Mesodermal cell (in vitro differentiated cells): ENCODE measurements around the gene KLRC4. TPM values are rescaled to one million over a fixed set of nuclear protein-coding genes. Genes with fewer than 3 reads are reported as not detected.
"Not testable (repeated sequence)": the region's sequence is repeated elsewhere in the genome, so short reads cannot be mapped to it uniquely, and the experiment has no call there.

Source experiments
- H3K27ac ChIP-seq: 2 replicates; pipeline ENCODE4 v1.7.0; 2013; ENCODE audit warnings: mild to moderate bottlenecking, low read depth, low read length, moderate library complexity; ENCODE audit not compliant: severe bottlenecking
- H3K36me3 ChIP-seq: 2 replicates; pipeline ENCODE4 v1.7.1; 2013; ENCODE audit warnings: mild to moderate bottlenecking, low read length, moderate library complexity; ENCODE audit not compliant: control insufficient read depth, insufficient read depth
- H3K4me1 ChIP-seq: one replicate; pipeline ENCODE4 v1.7.1; 2013; ENCODE audit warnings: mild to moderate bottlenecking, low read length; ENCODE audit not compliant: insufficient read depth, control insufficient read depth, poor library complexity, severe bottlenecking
- H3K4me3 ChIP-seq: 2 replicates; pipeline ENCODE4 v1.7.0; 2013; ENCODE audit warnings: low read length, control low read depth, mild to moderate bottlenecking; ENCODE audit not compliant: insufficient read depth, poor library complexity, severe bottlenecking; ENCODE audit errors: extremely low read depth
- H3K9me3 ChIP-seq: 2 replicates; pipeline ENCODE4 v1.7.1; 2013; ENCODE audit warnings: mild to moderate bottlenecking, low read length, moderate library complexity; ENCODE audit not compliant: control insufficient read depth
- WGBS, 2 experiments: methylation state at CpG; one replicate each; pipeline ENCODE4 v1.1.5; 2013; ENCODE audit warnings: missing lambda C conversion rate in 2 of 2; ENCODE audit not compliant: insufficient coverage in 2 of 2; 5-methylcytosine and 5-hydroxymethylcytosine counted together
- polyA plus RNA-seq, 2 experiments: library from polyadenylated mRNA; stranded (reverse); fragments of 50-300 nt; gene quantifications; one replicate each; pipeline ENCODE4 v1.2.3, GENCODE V29; 2013

KLRC4 gene
- 0.85 TPM for polyA plus RNA-seq (2013, experiment 1 of 2)
- polyA plus RNA-seq (2013, experiment 2 of 2) = not detected

- Histone ChIP-seq H3K4me1 (no peaks in the 10 kb centered on the region), H3K4me3 (no peak within 1 kb of the TSS), H3K27ac (no peak within 1 kb of the TSS), H3K36me3 (peaks cover 3% of the 10 kb centered on the region), H3K9me3 (peaks cover 4% of the 10 kb centered on the region)
- no CpG with 5 or more reads among the region's 1 CpG for WGBS, 2 experiments
Measured at GRCh38 chr12:10409392-10409791, at the start of gene KLRC4. TSS of gene KLRC4 (minus strand) at chr12:10409757. CDS start at chr12:10409575, 182 bp downstream.

- no peak overlapping the region for H3K4me3 ChIP-seq
- WGBS, 2 experiments = 73 to 85% methylated on average over 3 of the region's 3 CpGs
- H3K36me3 ChIP-seq = no peaks in the 10 kb centered on the region
- H3K9me3 ChIP-seq = peaks cover 17% of the 10 kb centered on the region
- no peak overlapping the region for H3K27ac ChIP-seq
- no peaks in the 10 kb centered on the region for H3K4me1 ChIP-seq
Measured at GRCh38 chr12:10457760-10458159, 48.2 kb upstream of the KLRC4 start.

GRCh38 chr12:10456856-10457255 is 47.3 kb upstream of the KLRC4 start:
- no peak overlapping the region for H3K4me3 ChIP-seq
- no peak overlapping the region for H3K27ac ChIP-seq
- no peaks in the 10 kb centered on the region for H3K4me1 ChIP-seq
- WGBS, 2 experiments = no CpG with 5 or more reads among the region's 2 CpGs
- H3K36me3 ChIP-seq = no peaks in the 10 kb centered on the region
- H3K9me3 ChIP-seq = peaks cover 17% of the 10 kb centered on the region

- no peak overlapping the region for H3K4me3 ChIP-seq
- H3K27ac ChIP-seq = no peak overlapping the region
- H3K36me3 ChIP-seq = no peaks in the 10 kb centered on the region
- H3K9me3 ChIP-seq = peaks cover 17% of the 10 kb centered on the region
- WGBS, 2 experiments = no CpG with 5 or more reads among the region's 1 CpG
- no peaks in the 10 kb centered on the region for H3K4me1 ChIP-seq
Measured at GRCh38 chr12:10455766-10456165, 46.2 kb upstream of the KLRC4 start.

GRCh38 chr12:10454531-10454930 is 45.0 kb upstream of the KLRC4 start:
- Histone ChIP-seq H3K4me1 (no peaks in the 10 kb centered on the region), H3K36me3 (no peaks in the 10 kb centered on the region), H3K9me3 (peaks cover 17% of the 10 kb centered on the region), H3K4me3 (no peak overlapping the region), H3K27ac (no peak overlapping the region)
- 92 to 100% methylated on average over 1 of the region's 1 CpG for WGBS, 2 experiments

- H3K9me3 ChIP-seq = peaks cover 17% of the 10 kb centered on the region
- H3K36me3 ChIP-seq = no peaks in the 10 kb centered on the region
- no CpG with 5 or more reads among the region's 2 CpGs for WGBS, 2 experiments
- no peaks in the 10 kb centered on the region for H3K4me1 ChIP-seq
- no peak within 1 kb of the TSS for H3K4me3 ChIP-seq
- H3K27ac ChIP-seq = no peak within 1 kb of the TSS
Measured at GRCh38 chr12:10453156-10453555, 43.6 kb upstream of the KLRC4 start, which contains the start of gene KLRC1. TSS of gene KLRC1 (minus strand) at chr12:10453377. CDS start at chr12:10451156, 2,221 bp downstream.

GRCh38 chr12:10448236-10448635 is 38.7 kb upstream of the KLRC4 start:
- 83% methylated on average over 1 of the region's 4 CpGs; no CpG with 5 or more reads in 1 of the 2 experiments for WGBS, 2 experiments

GRCh38 chr12:10446052-10446451 is 36.5 kb upstream of the KLRC4 start:
- WGBS, 2 experiments = 86% methylated on average over 2 of the region's 5 CpGs; no CpG with 5 or more reads in 1 of the 2 experiments
- not testable (repeated sequence) for H3K36me3 ChIP-seq

More at GRCh38 chr12:10448236-10448635, 38.7 kb upstream of the KLRC4 start:
- H3K4me3 ChIP-seq = no peak overlapping the region
- no peaks in the 10 kb centered on the region for H3K36me3 ChIP-seq
- H3K27ac ChIP-seq = no peak overlapping the region
- H3K9me3 ChIP-seq = no peaks in the 10 kb centered on the region
- H3K4me1 ChIP-seq = no peaks in the 10 kb centered on the region

GRCh38 chr12:10441144-10441543 is 31.6 kb upstream of the KLRC4 start:
- H3K4me1 ChIP-seq, H3K4me3 ChIP-seq, H3K27ac ChIP-seq, H3K36me3 ChIP-seq, H3K9me3 ChIP-seq: not testable (repeated sequence)
- 91 to 96% methylated on average over 7 of the region's 8 CpGs for WGBS, 2 experiments

More at GRCh38 chr12:10446052-10446451, 36.5 kb upstream of the KLRC4 start:
- H3K9me3 ChIP-seq, H3K4me3 ChIP-seq, H3K4me1 ChIP-seq, H3K27ac ChIP-seq: not testable (repeated sequence)

- H3K4me3 ChIP-seq, H3K4me1 ChIP-seq, H3K27ac ChIP-seq, H3K36me3 ChIP-seq, H3K9me3 ChIP-seq: not testable (repeated sequence)
- no CpG with 5 or more reads among the region's 2 CpGs for WGBS, 2 experiments
Measured at GRCh38 chr12:10439608-10440274, 30.2 kb upstream of the KLRC4 start.

GRCh38 chr12:10437601-10438000 is 28.0 kb upstream of the KLRC4 start:
- not testable (repeated sequence) for H3K4me3 ChIP-seq, H3K27ac ChIP-seq, H3K9me3 ChIP-seq, H3K36me3 ChIP-seq, H3K4me1 ChIP-seq
- WGBS, 2 experiments = no CpG with 5 or more reads among the region's 2 CpGs
